ELR (cell line): ENCODE measurements around the gene ARFGEF3.
"Not testable (repeated sequence)": the region's sequence is repeated elsewhere in the genome, so short reads cannot be mapped to it uniquely, and the experiment has no call there.

Experiments
- DNase-seq: peaks from one replicate; pipeline ENCODE4 v3.0.0-alpha.2; 2015; ENCODE audit warnings: low read depth

ARFGEF3 gene

GRCh38 chr6:138211601-138212000, 49.9 kb downstream of the ARFGEF3 start:
- DNase-seq, result no peak

- not testable (repeated sequence) for DNase-seq
Measured at GRCh38 chr6:138212530-138212929, 50.8 kb downstream of the ARFGEF3 start.

- no peak for DNase-seq
Measured at GRCh38 chr6:138215093-138215782, 53.5 kb downstream of the ARFGEF3 start.

- DNase-seq, result no peak
Measured at GRCh38 chr6:138218449-138218848, 56.7 kb downstream of the ARFGEF3 start, which contains the start of gene PBOV1. PBOV1 (minus strand) TSS chr6:138218491; CDS start chr6:138218395, 96 bp downstream.

GRCh38 chr6:138219398-138219797, 57.7 kb downstream of the ARFGEF3 start:
- no peak for DNase-seq

- DNase-seq, result no peak
Measured at GRCh38 chr6:138219901-138220300, 58.2 kb downstream of the ARFGEF3 start.

GRCh38 chr6:138222901-138223546, 61.3 kb downstream of the ARFGEF3 start:
- no peak for DNase-seq

GRCh38 chr6:138225953-138226352, 64.2 kb downstream of the ARFGEF3 start:
- no peak for DNase-seq

- no peak for DNase-seq
Measured at GRCh38 chr6:138226700-138227315, 65.1 kb downstream of the ARFGEF3 start.

- no peak for DNase-seq
Measured at GRCh38 chr6:138227316-138227781, 65.6 kb downstream of the ARFGEF3 start.

GRCh38 chr6:138229072-138229471, 67.3 kb downstream of the ARFGEF3 start:
- DNase-seq, result no peak

- no peak for DNase-seq
Measured at GRCh38 chr6:138229663-138230179, 68.0 kb downstream of the ARFGEF3 start.

GRCh38 chr6:138230221-138230620, 68.5 kb downstream of the ARFGEF3 start:
- DNase-seq, result no peak

- no peak for DNase-seq
Measured at GRCh38 chr6:138230759-138231380, 69.1 kb downstream of the ARFGEF3 start.

- DNase-seq, result peak; percentile 36
Measured at GRCh38 chr6:138231381-138231886, 69.7 kb downstream of the ARFGEF3 start.

- no peak for DNase-seq
Measured at GRCh38 chr6:138234363-138234762, 72.6 kb downstream of the ARFGEF3 start.

GRCh38 chr6:138235205-138235604, 73.5 kb downstream of the ARFGEF3 start:
- no peak for DNase-seq

- DNase-seq, result no peak
Measured at GRCh38 chr6:138235693-138236092, 74.0 kb downstream of the ARFGEF3 start.

- DNase-seq, result no peak
Measured at GRCh38 chr6:138237463-138237862, 75.7 kb downstream of the ARFGEF3 start.

GRCh38 chr6:138238368-138238767, 76.6 kb downstream of the ARFGEF3 start:
- DNase-seq, result no peak

- no peak for DNase-seq
Measured at GRCh38 chr6:138239774-138240173, 78.0 kb downstream of the ARFGEF3 start.
